Mammary epithelial cell (primary cell): Measurements from ENCODE around the gene KRT17.

ENCODE experiments used
- CTCF ChIP-seq, 2 donors: IDR thresholded peaks in 1 of 2; conservative IDR thresholded peaks in 1 of 2; 2 replicates each; pipeline ENCODE4 v1.5.1; 2011 to 2012; ENCODE audit warnings: inconsistent platforms in 2 of 2, low read length in 2 of 2, mild to moderate bottlenecking in 2 of 2, control low read depth in 1 of 2, low read depth in 1 of 2; ENCODE audit not compliant: insufficient read depth in 1 of 2; ENCODE audit errors: extremely low read depth in 1 of 2
- EZH2 ChIP-seq: IDR thresholded peaks from 2 replicates; pipeline ENCODE4 v1.6.1; 2012; ENCODE audit warnings: low read length, inconsistent platforms, borderline replicate concordance

- no peak for TF ChIP-seq CTCF (conservative IDR thresholded peaks at IDR 0.05 in 1 of 2, IDR thresholded peaks at IDR 0.05 in 1 of 2; ENCODE audit: extremely low read depth in 1 of 2, insufficient read depth in 1 of 2, low read depth in 1 of 2, low read length in 2 of 2)
- no peak for TF ChIP-seq EZH2
Observed at GRCh38 chr17:41592601-41593305, 31.6 kb downstream of the KRT17 start.
